ENCODE measurements around the gene NDC1.

Gene NDC1

GRCh38 chr1:53738205-53739108 is 99.6 kb downstream of the NDC1 start:
- DNase-seq, result peak; percentile 27
- in situ Hi-C loops (cut with HindIII; ENCODE audit: low pct_ligation_motif_present, low pct_unique_long_range_greater_than_20kb, low sequenced_read_pairs), result no loop called here

DNA sequence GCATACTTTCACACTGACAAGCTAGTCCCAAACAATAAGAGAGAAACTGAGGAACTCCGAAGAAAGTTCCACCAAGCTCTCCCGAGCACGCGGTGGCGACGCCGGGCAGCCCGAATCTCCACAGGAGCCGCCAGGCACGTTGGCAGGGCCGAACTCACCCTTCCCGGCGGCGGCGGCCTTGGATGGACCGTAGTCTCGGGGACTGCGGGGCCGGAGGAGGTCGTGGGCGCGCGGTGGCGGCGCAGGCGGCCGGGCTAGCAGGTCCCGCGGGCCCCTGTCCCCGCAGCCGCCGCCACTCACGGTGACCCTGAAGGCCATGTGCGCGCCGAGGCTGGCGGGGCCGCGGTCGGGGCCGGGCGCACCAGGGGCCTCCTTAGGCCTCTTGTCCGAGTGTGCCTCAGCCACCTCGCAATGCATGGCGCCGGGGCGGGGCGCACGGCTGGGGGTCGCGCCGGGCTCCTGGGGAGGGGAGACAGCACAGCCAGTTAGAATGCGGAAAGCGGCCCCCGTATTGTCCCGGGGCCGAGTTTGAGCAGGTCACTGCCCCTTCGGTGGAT is 100.4 kb downstream of the NDC1 start:
- in situ Hi-C loops (cut with HindIII; ENCODE audit: low pct_ligation_motif_present, low pct_unique_long_range_greater_than_20kb, low sequenced_read_pairs), result no loop called here
- DNase-seq, result peak; percentile 36

- in situ Hi-C loops (cut with HindIII; ENCODE audit: low pct_ligation_motif_present, low pct_unique_long_range_greater_than_20kb, low sequenced_read_pairs), result no loop called here
- peak; percentile 63 for DNase-seq
Measured at GRCh38 chr1:53736290-53736689, 101.8 kb downstream of the NDC1 start.

- in situ Hi-C loops (cut with HindIII; ENCODE audit: low pct_ligation_motif_present, low pct_unique_long_range_greater_than_20kb, low sequenced_read_pairs), result no loop called here
Measured at GRCh38 chr1:53735681-53736080, 102.4 kb downstream of the NDC1 start.

DNA sequence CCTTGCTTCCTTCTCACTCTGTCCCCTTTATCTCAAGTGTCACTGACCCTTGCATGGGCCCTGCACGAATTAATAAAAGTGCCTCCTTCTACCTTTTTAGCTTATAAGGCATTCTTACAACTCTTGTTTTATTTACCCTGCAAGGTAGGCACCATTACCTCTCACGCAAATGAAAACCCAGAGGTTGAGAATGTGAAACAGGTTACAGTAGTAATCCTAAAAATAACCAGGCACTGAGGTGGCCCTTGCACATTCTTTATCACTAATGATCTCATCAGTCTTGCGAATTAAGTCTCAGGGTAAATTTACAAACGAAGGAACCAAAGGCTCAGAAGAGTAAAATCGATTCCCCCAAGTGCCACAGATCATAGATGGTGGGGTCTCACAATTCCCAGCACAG is 102.8 kb downstream of the NDC1 start:
- peak; percentile 8 for DNase-seq
- in situ Hi-C loops (cut with HindIII; ENCODE audit: low pct_ligation_motif_present, low pct_unique_long_range_greater_than_20kb, low sequenced_read_pairs), result no loop called here

More at GRCh38 chr1:53735681-53736080, 102.4 kb downstream of the NDC1 start:
- peak; percentile 11 for DNase-seq

GRCh38 chr1:53734650-53735211 is 103.4 kb downstream of the NDC1 start:
- in situ Hi-C loops (cut with HindIII; ENCODE audit: low pct_ligation_motif_present, low pct_unique_long_range_greater_than_20kb, low sequenced_read_pairs), result no loop called here
- peak; percentile 17 for DNase-seq

DNA sequence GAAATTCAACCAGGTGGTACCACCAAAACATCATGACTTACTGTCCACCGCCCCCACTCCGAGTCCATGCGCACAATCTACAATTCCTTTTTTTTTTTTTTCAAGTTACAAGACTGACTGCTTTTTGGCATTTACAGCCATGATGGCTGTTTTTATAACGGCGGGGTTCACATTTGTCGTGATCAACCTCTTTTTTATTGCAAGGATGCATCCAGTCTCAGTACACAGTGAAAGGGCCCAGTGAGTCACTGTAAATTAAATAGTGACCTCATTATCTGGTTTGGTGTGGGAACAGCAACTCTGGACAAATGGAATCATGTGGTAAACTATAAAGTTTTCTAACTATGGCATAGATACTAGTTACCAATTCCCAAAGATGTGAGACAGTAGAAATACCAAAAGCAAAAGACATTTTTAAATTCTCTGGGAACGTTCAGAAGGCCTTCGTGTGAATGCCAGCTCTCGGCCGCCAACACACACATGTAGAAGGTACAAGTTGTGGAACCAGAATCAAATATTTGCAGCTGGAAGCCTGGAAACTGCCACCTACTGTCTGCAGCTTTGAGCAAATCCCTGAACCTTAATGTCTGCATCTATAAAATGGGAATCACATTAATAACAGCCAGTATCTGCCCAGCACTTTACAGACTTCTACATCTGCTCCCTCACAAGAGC is 104.0 kb downstream of the NDC1 start:
- DNase-seq, result peak; percentile 63
- in situ Hi-C loops (cut with HindIII; ENCODE audit: low pct_ligation_motif_present, low pct_unique_long_range_greater_than_20kb, low sequenced_read_pairs), result no loop called here

- in situ Hi-C loops (cut with HindIII; ENCODE audit: low pct_ligation_motif_present, low pct_unique_long_range_greater_than_20kb, low sequenced_read_pairs), result no loop called here
- DNase-seq, result peak; percentile 31
Measured at GRCh38 chr1:53733447-53733931, 104.6 kb downstream of the NDC1 start.

- in situ Hi-C loops (cut with HindIII; ENCODE audit: low pct_ligation_motif_present, low pct_unique_long_range_greater_than_20kb, low sequenced_read_pairs), result no loop called here
- peak; percentile 80 for DNase-seq
Measured at GRCh38 chr1:53732912-53733317, 105.2 kb downstream of the NDC1 start.

- in situ Hi-C loops (cut with HindIII; ENCODE audit: low pct_ligation_motif_present, low pct_unique_long_range_greater_than_20kb, low sequenced_read_pairs), result no loop called here
- peak; percentile 19 for DNase-seq
Measured at GRCh38 chr1:53732409-53732808, 105.7 kb downstream of the NDC1 start.

- in situ Hi-C loops (cut with HindIII; ENCODE audit: low pct_ligation_motif_present, low pct_unique_long_range_greater_than_20kb, low sequenced_read_pairs), result no loop called here
- DNase-seq, result peak; percentile 68
Measured at GRCh38 chr1:53731779-53732305, 106.3 kb downstream of the NDC1 start.

DNA sequence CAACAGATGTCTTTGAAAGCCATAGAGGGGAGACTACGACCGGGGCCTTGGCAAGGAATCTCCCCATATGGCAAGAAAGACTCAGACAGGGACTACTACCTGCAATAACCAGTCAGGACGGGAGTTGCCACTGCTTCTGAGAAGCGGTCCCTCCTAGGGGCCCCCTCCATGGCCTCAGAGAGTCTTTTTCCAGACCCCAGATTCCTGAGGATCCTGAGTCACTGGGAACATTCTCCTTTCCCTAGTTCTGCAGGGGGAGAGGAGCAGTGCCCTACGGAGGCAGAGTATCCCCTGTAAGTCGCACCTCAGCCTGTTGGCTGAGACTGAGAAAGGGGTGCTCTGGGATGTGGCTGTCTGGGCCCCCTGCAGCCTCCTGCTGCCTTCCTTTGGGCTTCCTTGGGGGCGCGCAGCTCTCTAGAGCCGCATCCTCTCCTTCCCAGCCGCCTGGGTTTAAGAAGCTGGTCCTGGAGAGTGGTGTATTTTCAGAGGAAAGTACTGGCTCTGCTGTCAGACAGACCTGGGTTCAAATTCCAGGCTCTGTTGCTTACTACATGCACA is 107.0 kb downstream of the NDC1 start:
- no peak for DNase-seq
- in situ Hi-C loops (cut with HindIII; ENCODE audit: low pct_ligation_motif_present, low pct_unique_long_range_greater_than_20kb, low sequenced_read_pairs), result no loop called here

GRCh38 chr1:53730224-53730865 is 107.8 kb downstream of the NDC1 start:
- in situ Hi-C loops (cut with HindIII; ENCODE audit: low pct_ligation_motif_present, low pct_unique_long_range_greater_than_20kb, low sequenced_read_pairs), result no loop called here
- DNase-seq, result peak; percentile 73

DNA sequence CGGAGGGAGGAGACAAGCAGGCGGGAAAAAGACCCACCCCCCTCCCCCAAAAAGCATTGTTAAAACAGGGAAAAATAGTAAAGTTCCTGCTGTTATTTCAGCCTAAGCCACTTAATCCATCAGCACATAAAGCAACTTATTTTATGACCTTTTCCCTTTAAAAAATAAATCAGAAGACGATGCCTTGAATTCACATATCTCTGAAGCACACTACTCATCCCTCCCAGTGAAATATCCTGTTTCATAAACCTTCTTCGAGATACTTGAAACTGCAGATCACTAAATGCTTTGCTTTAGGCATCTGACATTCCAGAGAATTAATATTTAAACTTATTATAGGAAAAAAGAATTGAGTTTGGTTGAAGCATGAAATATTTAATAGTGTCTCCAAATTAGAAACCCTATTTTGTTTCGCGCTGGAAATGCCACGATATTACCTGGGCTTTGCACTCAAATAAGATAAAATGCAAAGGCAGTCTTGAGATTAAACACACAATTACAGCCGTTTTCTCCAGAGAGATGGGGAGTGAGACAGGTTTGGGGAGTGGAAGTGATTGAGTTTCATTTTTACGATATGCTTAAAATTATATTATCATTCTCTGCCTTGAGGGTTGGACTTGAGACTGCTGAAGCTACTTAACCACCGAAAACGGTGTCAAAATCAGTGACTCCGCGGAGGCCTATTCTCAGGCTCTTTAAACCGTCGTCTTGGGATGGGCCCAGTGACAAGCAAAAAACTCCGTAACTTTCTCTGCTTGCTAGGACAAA is 108.5 kb downstream of the NDC1 start:
- in situ Hi-C loops (cut with HindIII; ENCODE audit: low pct_ligation_motif_present, low pct_unique_long_range_greater_than_20kb, low sequenced_read_pairs), result no loop called here
- peak; percentile 40 for DNase-seq

GRCh38 chr1:53728702-53729455 is 109.2 kb downstream of the NDC1 start:
- in situ Hi-C loops (cut with HindIII; ENCODE audit: low pct_ligation_motif_present, low pct_unique_long_range_greater_than_20kb, low sequenced_read_pairs), result no loop called here
- no peak for DNase-seq

DNA sequence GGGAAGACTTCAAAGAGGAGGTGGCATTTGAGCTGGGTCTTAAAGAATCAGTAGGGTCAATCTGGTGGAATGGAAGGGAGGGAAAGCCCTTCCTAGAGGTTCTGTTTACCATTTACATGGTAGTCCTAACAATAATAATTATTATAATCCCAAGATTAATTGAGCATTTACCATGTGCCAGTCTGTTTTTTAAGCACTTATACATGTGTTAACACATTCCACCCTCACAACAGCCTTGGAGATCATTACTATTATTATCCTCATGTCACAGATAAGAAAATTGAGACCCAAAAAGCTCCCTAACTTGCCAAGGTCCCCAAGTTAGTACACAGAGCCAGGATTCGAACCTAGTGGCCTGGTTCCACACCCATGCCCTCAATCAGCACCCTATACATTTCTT is 109.9 kb downstream of the NDC1 start:
- in situ Hi-C loops (cut with HindIII; ENCODE audit: low pct_ligation_motif_present, low pct_unique_long_range_greater_than_20kb, low sequenced_read_pairs), result no loop called here
- DNase-seq, result no peak

All from ACHN (cell line).